Measurements from ENCODE around the gene NFASC. TPM values are rescaled to one million over a fixed set of nuclear protein-coding genes. Genes with fewer than 3 reads are reported as not detected.
A peak's percentile ranks its signal among the peaks of the same experiment; 100 is the strongest.

NFASC gene
- total and polyA plus RNA-seq, 12 donors, result 1.9 to 24.1 (median 9.2) TPM

- peaks cover 0 to 22% (median 5%) of the 10 kb centered on the region in 9 donors for H3K4me1 ChIP-seq
- peak overlapping the region in 7 of 10 donors; percentile 11 to 69 (median 34) for H3K27ac ChIP-seq
- ATAC-seq, result peak; percentile 93 to 97 (median 96)
- peak overlapping the region in 9 of 10 donors; percentile 44 to 69 (median 55) for H3K4me3 ChIP-seq
- WGBS, 2 donors, result 1 to 2% methylated on average over 42 to 53 of the region's 53 CpGs
- peak; percentile 75 to 79 for DNase-seq
- peaks cover 0 to 30% (median 0%) of the 10 kb centered on the region in 7 donors for H3K27me3 ChIP-seq
- TF ChIP-seq, protein P1, sequence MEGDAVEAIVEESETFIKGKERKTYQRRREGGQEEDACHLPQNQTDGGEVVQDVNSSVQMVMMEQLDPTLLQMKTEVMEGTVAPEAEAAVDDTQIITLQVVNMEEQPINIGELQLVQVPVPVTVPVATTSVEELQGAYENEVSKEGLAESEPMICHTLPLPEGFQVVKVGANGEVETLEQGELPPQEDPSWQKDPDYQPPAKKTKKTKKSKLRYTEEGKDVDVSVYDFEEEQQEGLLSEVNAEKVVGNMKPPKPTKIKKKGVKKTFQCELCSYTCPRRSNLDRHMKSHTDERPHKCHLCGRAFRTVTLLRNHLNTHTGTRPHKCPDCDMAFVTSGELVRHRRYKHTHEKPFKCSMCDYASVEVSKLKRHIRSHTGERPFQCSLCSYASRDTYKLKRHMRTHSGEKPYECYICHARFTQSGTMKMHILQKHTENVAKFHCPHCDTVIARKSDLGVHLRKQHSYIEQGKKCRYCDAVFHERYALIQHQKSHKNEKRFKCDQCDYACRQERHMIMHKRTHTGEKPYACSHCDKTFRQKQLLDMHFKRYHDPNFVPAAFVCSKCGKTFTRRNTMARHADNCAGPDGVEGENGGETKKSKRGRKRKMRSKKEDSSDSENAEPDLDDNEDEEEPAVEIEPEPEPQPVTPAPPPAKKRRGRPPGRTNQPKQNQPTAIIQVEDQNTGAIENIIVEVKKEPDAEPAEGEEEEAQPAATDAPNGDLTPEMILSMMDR (IDR thresholded peaks at IDR 0.05), result peak in 6 of 9 donors; percentile 8 to 54 (median 42)
- H3K9me3 ChIP-seq, result no peaks in the 10 kb centered on the region
- no peaks in the 10 kb centered on the region for H3K36me3 ChIP-seq
- intact Hi-C loops (cut with DNase I), result loop anchor here in 2 of 10 donors (5.0 kb wide), 2 partner anchors 39 to 49 kb away; no protein-coding TSS in a partner anchor
Measured at GRCh38 chr1:204828352-204828850, 42.3 kb upstream of the NFASC start.

GRCh38 chr1:204829133-204829825 lies 41.4 kb upstream of the NFASC start:
- Histone ChIP-seq H3K27ac (peak overlapping the region in 4 of 10 donors; percentile 34 to 69 (median 54)), H3K4me1 (peaks cover 0 to 22% (median 5%) of the 10 kb centered on the region in 9 donors), H3K9me3 (no peaks in the 10 kb centered on the region), H3K36me3 (no peaks in the 10 kb centered on the region), H3K27me3 (peaks cover 0 to 34% (median 0%) of the 10 kb centered on the region in 7 donors), H3K4me3 (peak overlapping the region in 9 of 10 donors; percentile 44 to 69 (median 55))
- TF ChIP-seq, protein P1 (IDR thresholded peaks at IDR 0.05), result no peak
- 30 to 33% methylated on average over 6 of the region's 6 CpGs for WGBS, 2 donors
- peak in 4 of 8 donors; percentile 8 to 42 (median 36) for ATAC-seq
- intact Hi-C loops (cut with DNase I), result loop anchor here in 2 of 10 donors (5.0 kb wide), 2 partner anchors 38 to 48 kb away; no protein-coding TSS in a partner anchor
- peak in 1 of 2 donors; percentile 11 for DNase-seq

DNA sequence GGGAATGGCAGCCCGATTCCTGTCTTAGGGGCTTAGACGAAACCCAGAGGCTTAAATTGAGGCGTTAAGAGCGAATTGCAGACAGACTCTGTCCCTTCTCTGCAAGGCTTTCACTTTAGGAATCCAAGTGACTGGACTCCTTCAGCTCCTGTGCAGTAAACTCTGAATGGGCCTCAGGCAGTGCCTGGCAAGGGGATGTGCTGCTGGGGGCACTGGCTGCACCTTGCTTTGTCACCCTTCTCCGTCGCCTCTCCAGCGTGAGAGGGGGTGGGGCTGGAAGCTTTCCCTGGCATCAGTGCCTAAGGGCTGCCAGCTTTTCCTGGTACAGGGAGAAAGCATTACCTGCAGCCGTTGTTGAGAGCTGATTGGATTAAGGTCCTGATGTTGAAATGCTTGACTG lies 39.9 kb upstream of the NFASC start:
- ATAC-seq (no peak), DNase-seq (no peak)
- TF ChIP-seq, protein P1 (IDR thresholded peaks at IDR 0.05), result no peak
- Histone ChIP-seq H3K27ac (no peak overlapping the region), H3K27me3 (peaks cover 0 to 37% (median 0%) of the 10 kb centered on the region in 7 donors), H3K4me1 (peaks cover 0 to 22% (median 5%) of the 10 kb centered on the region in 9 donors), H3K9me3 (no peaks in the 10 kb centered on the region), H3K4me3 (peak overlapping the region in 2 of 10 donors; percentile 28 to 59), H3K36me3 (peaks cover 0 to 5% (median 0%) of the 10 kb centered on the region in 9 donors)
- intact Hi-C loops (cut with DNase I), result loop anchor here in 1 of 10 donors (5.0 kb wide), 1 partner anchor 112 kb away; no protein-coding TSS in a partner anchor
- WGBS, 2 donors, result 50 to 55% methylated on average over 8 of the region's 8 CpGs

DNA sequence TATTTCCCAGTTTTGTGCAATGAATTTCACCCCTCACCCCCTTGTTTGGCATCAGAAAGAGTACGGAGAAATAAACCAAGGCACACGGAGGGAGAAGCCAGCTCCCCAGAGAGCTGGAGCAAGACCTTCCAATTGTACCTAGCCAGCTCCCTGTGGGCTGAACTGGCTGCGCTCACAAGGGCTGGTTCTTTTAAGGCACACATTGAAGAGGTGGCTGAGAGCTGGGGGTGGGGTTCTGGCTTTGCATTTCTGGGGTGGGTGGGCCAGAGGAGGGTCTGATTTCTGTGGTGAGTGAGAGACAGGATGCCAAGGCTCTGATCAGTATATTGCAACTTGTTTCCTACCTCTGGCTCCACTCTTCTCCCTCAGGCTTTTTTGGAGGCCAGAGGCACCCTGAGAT lies 39.5 kb upstream of the NFASC start:
- TF ChIP-seq, protein P1 (IDR thresholded peaks at IDR 0.05), result no peak
- H3K4me1 ChIP-seq, result peaks cover 0 to 22% (median 5%) of the 10 kb centered on the region in 9 donors
- H3K27ac ChIP-seq, result no peak overlapping the region
- intact Hi-C loops (cut with DNase I), result loop anchor here in 1 of 10 donors (5.0 kb wide), 1 partner anchor 111 kb away; no protein-coding TSS in a partner anchor
- WGBS, 2 donors, result 46 to 52% methylated on average over 3 of the region's 3 CpGs
- peak overlapping the region in 1 of 10 donors; percentile 28 for H3K4me3 ChIP-seq
- no peak for ATAC-seq
- no peak for DNase-seq
- H3K9me3 ChIP-seq, result no peaks in the 10 kb centered on the region
- peaks cover 0 to 37% (median 0%) of the 10 kb centered on the region in 7 donors for H3K27me3 ChIP-seq
- H3K36me3 ChIP-seq, result peaks cover 0 to 5% (median 0%) of the 10 kb centered on the region in 9 donors
